Colonic mucosa (tissue), 4 donors: ENCODE data around the gene KRT40. TPM values are rescaled to one million over a fixed set of nuclear protein-coding genes. Genes with fewer than 3 reads are reported as not detected.

Experiments
- DNase-seq: peaks from one replicate; pipeline ENCODE4 v3.0.0-alpha.2; 2020
- H3K27ac ChIP-seq: fragments of 200-600 bp; one replicate; pipeline ENCODE4 v1.8.0; 2021
- H3K27me3 ChIP-seq: fragments of 200-600 bp; one replicate; pipeline ENCODE4 v1.8.0; 2021
- H3K36me3 ChIP-seq: fragments of 200-600 bp; one replicate; pipeline ENCODE4 v1.8.0; 2021
- H3K4me1 ChIP-seq: fragments of 200-600 bp; one replicate; pipeline ENCODE4 v1.8.0; 2021; ENCODE audit warnings: mild to moderate bottlenecking
- H3K4me3 ChIP-seq: fragments of 200-600 bp; one replicate; pipeline ENCODE4 v1.8.0; 2021
- H3K9ac ChIP-seq, 2 donors: one replicate each; pipeline ENCODE4 v1.7.0; 2013; ENCODE audit warnings: control low read depth in 2 of 2, low read depth in 2 of 2, low read length in 2 of 2
- H3K9me3 ChIP-seq: fragments of 200-600 bp; one replicate; pipeline ENCODE4 v1.8.0; 2021
- intact Hi-C: fragments of 100-400 bp; cut with DNase I; formaldehyde crosslinking; loops from one replicate; pipeline ENCODE4 v1.14.1; 2022
- total RNA-seq, 2 donors: library from RNA; stranded (reverse); fragmentation: NEBNext Ultra II Directional in 1 of 2; extraction: Animal tissue kit (Norgen Biotek cat#: 25700) in 1 of 2; gene quantifications; one replicate each; pipeline ENCODE4 v1.2.1, GENCODE V29; 2021
- TF ChIP-seq, protein P1 (sequence below): fragments of 200-600 bp; IDR thresholded peaks from one replicate; pipeline ENCODE4 v1.8.0; 2022; ENCODE audit warnings: antibody characterized with exemption, mild to moderate bottlenecking
- donor health status: healthy.
- donor health status: DM: no; HTN: no; CAD: no.
- donor health status: DM: no; HTN: no; CAD: no.

The KRT40 gene
- under 1 TPM in 1 of 2 donors, not detected in 1; 0.32 TPM for total RNA-seq

DNA sequence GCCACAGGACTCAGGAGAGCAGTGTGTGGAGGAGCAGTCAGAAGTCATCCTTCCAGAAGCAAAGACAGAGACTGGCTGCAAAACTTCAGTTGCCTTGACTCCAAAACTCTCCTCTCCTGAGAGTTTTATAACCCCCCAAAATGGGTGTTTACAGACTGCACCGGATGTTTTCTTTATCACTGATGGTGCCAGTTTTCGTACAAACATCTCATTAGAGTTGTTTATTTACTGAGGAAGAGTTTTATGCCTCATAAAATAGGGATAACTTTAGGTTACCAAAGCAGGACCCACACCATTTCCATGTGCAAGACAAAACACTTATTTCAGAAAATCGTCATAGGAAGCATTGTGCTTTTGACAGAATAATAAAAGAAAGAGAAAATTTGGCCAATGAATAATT, at the start of gene KRT40:
TSS of gene KRT40 (minus strand) at position 101 of the 400 bp plus-strand sequence. CDS start at position 48, 53 bp downstream.
- Histone ChIP-seq H3K4me3 (no peak within 1 kb of the TSS), H3K9ac (no peak within 1 kb of the TSS), H3K4me1 (no peaks in the 10 kb centered on the region), H3K27me3 (no peaks in the 10 kb centered on the region), H3K36me3 (no peaks in the 10 kb centered on the region), H3K9me3 (no peaks in the 10 kb centered on the region), H3K27ac (no peak within 1 kb of the TSS)
- intact Hi-C loops, result no loop called here
- TF ChIP-seq, protein P1, sequence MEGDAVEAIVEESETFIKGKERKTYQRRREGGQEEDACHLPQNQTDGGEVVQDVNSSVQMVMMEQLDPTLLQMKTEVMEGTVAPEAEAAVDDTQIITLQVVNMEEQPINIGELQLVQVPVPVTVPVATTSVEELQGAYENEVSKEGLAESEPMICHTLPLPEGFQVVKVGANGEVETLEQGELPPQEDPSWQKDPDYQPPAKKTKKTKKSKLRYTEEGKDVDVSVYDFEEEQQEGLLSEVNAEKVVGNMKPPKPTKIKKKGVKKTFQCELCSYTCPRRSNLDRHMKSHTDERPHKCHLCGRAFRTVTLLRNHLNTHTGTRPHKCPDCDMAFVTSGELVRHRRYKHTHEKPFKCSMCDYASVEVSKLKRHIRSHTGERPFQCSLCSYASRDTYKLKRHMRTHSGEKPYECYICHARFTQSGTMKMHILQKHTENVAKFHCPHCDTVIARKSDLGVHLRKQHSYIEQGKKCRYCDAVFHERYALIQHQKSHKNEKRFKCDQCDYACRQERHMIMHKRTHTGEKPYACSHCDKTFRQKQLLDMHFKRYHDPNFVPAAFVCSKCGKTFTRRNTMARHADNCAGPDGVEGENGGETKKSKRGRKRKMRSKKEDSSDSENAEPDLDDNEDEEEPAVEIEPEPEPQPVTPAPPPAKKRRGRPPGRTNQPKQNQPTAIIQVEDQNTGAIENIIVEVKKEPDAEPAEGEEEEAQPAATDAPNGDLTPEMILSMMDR, result no peak
- no peak for DNase-seq

DNA sequence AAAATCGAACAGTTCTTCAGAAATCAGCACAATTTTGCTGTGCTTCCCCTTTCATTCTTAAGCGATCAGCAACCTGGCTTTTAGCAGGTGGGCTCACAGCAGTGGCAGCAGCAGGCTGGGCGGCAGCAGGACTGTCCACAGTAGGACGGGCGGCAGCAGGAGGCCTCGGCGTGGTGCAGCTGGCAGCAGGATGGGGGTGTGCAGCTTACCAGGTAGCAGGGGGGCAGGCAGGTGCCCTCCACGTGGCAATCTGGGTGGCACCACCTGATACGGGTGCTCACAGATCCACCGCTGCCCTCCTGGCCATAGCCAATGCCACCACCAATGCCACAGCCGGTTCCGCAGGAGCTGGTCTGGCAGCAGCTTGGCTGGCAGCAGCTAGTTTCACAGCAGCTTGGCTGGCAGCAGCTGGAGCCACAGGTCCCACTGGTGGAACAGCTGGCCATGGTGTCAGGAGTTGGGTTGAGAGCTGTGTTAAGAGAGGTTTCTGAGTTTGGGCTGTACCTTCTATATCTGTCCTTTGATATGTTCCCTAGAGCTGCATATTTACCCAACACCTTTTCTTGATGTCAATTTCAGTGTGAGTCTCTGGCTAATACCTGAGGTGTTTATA, 45.6 kb upstream of the KRT40 start, which contains the start of gene KRTAP1-4:
TSS of gene KRTAP1-4 (minus strand) at position 563 of the 613 bp plus-strand sequence. CDS start at position 446, 117 bp downstream.
- Histone ChIP-seq H3K4me1 (no peaks in the 10 kb centered on the region), H3K9ac (no peak within 1 kb of the TSS), H3K27me3 (no peaks in the 10 kb centered on the region), H3K36me3 (no peaks in the 10 kb centered on the region), H3K4me3 (no peak within 1 kb of the TSS), H3K27ac (no peak within 1 kb of the TSS), H3K9me3 (no peaks in the 10 kb centered on the region)
- no peak for DNase-seq
- intact Hi-C loops, result no loop called here
- TF ChIP-seq, protein P1, result no peak

DNA sequence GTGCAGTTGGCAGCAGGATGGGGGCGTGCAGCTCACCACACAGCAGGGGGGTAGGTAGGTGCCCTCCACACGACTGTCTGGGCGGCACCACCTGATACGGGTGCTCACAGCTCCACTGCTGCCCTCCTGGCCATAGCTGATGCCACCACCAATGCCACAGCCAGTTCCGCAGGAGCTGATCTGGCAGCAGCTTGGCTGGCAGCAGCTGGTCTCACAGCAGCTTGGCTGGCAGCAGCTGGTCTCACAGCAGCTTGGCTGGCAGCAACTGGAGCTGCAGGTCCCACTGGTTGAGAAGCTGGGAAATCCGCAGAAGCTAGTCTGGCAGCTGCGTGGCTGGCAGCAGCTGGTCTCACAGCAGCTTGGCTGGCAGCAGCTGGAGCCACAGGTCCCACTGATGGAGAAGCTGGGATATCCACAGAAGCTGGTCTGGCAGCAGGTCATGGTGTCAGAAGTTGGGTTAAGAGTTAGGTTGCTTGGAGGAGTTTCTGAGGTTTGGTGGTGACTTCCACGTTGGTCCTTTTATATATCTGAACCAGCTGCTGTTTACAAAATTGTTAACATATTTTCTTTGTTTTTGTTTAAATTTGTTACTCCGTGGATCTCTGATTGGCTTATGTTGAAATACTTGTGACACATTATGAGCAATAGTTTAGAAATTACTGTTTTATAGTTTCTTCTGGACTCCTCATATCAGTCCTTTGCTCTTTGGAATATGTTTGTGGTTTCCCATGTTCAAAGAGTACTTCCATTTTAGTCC, 42.8 kb upstream of the KRT40 start, which contains the start of gene KRTAP1-5:
TSS of gene KRTAP1-5 (minus strand) at position 494 of the 757 bp plus-strand sequence. CDS start at position 441, 53 bp downstream.
- TF ChIP-seq, protein P1, result no peak
- no peak for DNase-seq
- Histone ChIP-seq H3K27me3 (no peaks in the 10 kb centered on the region), H3K9me3 (no peaks in the 10 kb centered on the region), H3K36me3 (no peaks in the 10 kb centered on the region), H3K27ac (no peak within 1 kb of the TSS), H3K4me1 (no peaks in the 10 kb centered on the region), H3K4me3 (no peak within 1 kb of the TSS), H3K9ac (no peak within 1 kb of the TSS)
- intact Hi-C loops, result no loop called here

DNA sequence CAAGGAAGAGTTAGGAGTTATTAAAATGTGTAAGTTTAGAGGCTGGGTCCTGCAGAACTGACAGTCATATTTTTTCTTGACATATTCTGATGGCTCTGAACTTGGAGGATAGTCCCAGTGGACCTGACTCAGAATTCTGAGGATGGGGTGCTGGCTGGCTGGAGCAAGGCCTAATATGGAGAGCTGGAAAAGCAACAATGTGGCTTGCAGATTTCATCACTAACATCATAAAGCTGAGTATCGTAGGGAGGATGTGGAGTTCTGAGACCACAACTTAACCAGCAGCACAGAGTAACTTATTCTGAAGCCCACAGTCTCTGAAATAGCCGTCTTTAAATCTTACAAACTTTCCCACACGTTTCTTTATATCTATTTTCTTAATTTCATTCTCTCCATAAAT, 40.6 kb upstream of the KRT40 start:
- no peaks in the 10 kb centered on the region for H3K4me1 ChIP-seq
- no peak overlapping the region for H3K9ac ChIP-seq
- intact Hi-C loops, result no loop called here
- DNase-seq, result no peak
- no peak overlapping the region for H3K4me3 ChIP-seq
- TF ChIP-seq, protein P1, result no peak
- H3K27me3 ChIP-seq, result no peaks in the 10 kb centered on the region
- no peak overlapping the region for H3K27ac ChIP-seq
- no peaks in the 10 kb centered on the region for H3K36me3 ChIP-seq
- no peaks in the 10 kb centered on the region for H3K9me3 ChIP-seq

DNA sequence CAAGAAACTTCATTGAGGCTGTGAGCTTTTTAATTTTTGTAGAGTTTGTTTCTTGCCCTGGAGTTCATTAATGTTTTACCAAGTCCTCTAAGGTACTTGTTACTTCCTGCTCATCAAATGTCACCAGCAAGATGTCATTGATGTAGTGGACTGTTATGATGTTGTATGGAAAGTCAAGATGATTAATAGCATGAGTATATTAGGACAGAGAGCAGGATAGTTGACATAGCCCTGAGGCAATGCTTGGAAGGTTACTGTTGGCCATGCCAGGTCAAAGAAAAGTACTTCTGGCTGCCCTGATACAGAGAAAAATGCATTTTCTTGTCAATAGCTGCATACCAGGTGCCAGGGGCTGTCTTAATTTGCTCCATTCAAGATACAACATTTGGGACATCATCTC, 36.2 kb upstream of the KRT40 start:
- Histone ChIP-seq H3K36me3 (no peaks in the 10 kb centered on the region), H3K4me1 (no peaks in the 10 kb centered on the region), H3K27ac (no peak overlapping the region), H3K9ac (no peak overlapping the region), H3K4me3 (no peak overlapping the region), H3K9me3 (no peaks in the 10 kb centered on the region), H3K27me3 (no peaks in the 10 kb centered on the region)
- TF ChIP-seq, protein P1, result no peak
- intact Hi-C loops, result no loop called here
- DNase-seq, result no peak
